ENCODE results near the gene PLCH2. TPM values are rescaled to one million over a fixed set of nuclear protein-coding genes. Genes with fewer than 3 reads are reported as not detected.
A peak's percentile ranks its signal among the peaks of the same experiment; 100 is the strongest.
"Not testable (repeated sequence)": the region's sequence is repeated elsewhere in the genome, so short reads cannot be mapped to it uniquely, and the experiment has no call there.

PLCH2 gene
- total and polyA plus RNA-seq, 4 donors, result 2.1 to 7.9 (median 3.4) TPM

DNA sequence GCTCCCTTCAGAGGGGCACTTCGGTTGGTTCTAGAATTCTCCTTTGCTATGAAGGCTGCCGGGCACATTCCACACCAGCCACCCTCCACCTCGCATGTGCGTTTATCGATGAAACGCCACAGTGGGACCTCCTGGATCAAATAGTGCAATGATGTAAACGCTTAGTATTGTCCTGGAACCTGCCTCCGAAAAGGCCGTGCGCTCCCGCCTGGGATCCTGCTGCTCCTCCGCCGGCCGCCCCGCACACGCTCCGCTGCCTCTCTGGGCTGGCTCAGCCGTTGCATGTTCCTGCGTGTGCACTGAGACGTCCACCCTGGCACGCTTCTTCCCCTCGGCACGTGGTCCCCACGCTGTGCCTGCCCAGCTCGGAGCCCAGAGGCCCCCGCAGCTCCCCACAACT is 76.1 kb downstream of the PLCH2 start:
- Histone ChIP-seq H3K4me3 (no peak overlapping the region), H3K9me3 (ENCODE audit: control insufficient read depth in 4 of 4, insufficient read depth in 3 of 4, low read length in 3 of 4) (no peaks in the 10 kb centered on the region), H3K27me3 (ENCODE audit: control insufficient read depth in 3 of 3, insufficient read depth in 3 of 3, low read length in 2 of 3) (no peaks in the 10 kb centered on the region), H3K9ac (ENCODE audit: insufficient read depth in 1 of 2, low read length in 2 of 2) (no peak overlapping the region), H3K4me1 (ENCODE audit: control insufficient read depth in 5 of 5, insufficient read depth in 5 of 5, low read length in 5 of 5) (peaks cover 3 to 40% (median 21%) of the 10 kb centered on the region in 5 donors), H3K36me3 (ENCODE audit: control insufficient read depth in 4 of 4, insufficient read depth in 4 of 4, low read length in 4 of 4) (no peaks in the 10 kb centered on the region), H3K27ac (ENCODE audit: low read depth in 1 of 2, low read length in 1 of 2) (no peak overlapping the region)
- no peak for DNase-seq
- TF ChIP-seq, protein P1, sequence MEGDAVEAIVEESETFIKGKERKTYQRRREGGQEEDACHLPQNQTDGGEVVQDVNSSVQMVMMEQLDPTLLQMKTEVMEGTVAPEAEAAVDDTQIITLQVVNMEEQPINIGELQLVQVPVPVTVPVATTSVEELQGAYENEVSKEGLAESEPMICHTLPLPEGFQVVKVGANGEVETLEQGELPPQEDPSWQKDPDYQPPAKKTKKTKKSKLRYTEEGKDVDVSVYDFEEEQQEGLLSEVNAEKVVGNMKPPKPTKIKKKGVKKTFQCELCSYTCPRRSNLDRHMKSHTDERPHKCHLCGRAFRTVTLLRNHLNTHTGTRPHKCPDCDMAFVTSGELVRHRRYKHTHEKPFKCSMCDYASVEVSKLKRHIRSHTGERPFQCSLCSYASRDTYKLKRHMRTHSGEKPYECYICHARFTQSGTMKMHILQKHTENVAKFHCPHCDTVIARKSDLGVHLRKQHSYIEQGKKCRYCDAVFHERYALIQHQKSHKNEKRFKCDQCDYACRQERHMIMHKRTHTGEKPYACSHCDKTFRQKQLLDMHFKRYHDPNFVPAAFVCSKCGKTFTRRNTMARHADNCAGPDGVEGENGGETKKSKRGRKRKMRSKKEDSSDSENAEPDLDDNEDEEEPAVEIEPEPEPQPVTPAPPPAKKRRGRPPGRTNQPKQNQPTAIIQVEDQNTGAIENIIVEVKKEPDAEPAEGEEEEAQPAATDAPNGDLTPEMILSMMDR (IDR thresholded peaks at IDR 0.05; ENCODE audit: control extremely low read depth, extremely low read depth), result no peak
- 86 to 97% methylated on average over 23 to 26 of the region's 26 CpGs for WGBS, 2 donors
- no peak for ATAC-seq (ENCODE audit: insufficient read depth, low FRiP score)

GRCh38 chr1:2553076-2553475 is 77.0 kb downstream of the PLCH2 start:
- peaks cover 0 to 32% (median 22%) of the 10 kb centered on the region in 5 donors for H3K4me1 ChIP-seq (ENCODE audit: control insufficient read depth in 5 of 5, insufficient read depth in 5 of 5, low read length in 5 of 5)
- H3K9me3 ChIP-seq (ENCODE audit: control insufficient read depth in 4 of 4, insufficient read depth in 3 of 4, low read length in 3 of 4); ATAC-seq (ENCODE audit: insufficient read depth, low FRiP score); DNase-seq; H3K27ac ChIP-seq (ENCODE audit: low read depth in 1 of 2, low read length in 1 of 2); H3K36me3 ChIP-seq (ENCODE audit: control insufficient read depth in 4 of 4, insufficient read depth in 4 of 4, low read length in 4 of 4); H3K27me3 ChIP-seq (ENCODE audit: control insufficient read depth in 3 of 3, insufficient read depth in 3 of 3, low read length in 2 of 3); H3K9ac ChIP-seq (ENCODE audit: insufficient read depth in 1 of 2, low read length in 2 of 2); H3K4me3 ChIP-seq: not testable (repeated sequence)
- 61 to 62% methylated on average over 6 to 9 of the region's 9 CpGs for WGBS, 2 donors

DNA sequence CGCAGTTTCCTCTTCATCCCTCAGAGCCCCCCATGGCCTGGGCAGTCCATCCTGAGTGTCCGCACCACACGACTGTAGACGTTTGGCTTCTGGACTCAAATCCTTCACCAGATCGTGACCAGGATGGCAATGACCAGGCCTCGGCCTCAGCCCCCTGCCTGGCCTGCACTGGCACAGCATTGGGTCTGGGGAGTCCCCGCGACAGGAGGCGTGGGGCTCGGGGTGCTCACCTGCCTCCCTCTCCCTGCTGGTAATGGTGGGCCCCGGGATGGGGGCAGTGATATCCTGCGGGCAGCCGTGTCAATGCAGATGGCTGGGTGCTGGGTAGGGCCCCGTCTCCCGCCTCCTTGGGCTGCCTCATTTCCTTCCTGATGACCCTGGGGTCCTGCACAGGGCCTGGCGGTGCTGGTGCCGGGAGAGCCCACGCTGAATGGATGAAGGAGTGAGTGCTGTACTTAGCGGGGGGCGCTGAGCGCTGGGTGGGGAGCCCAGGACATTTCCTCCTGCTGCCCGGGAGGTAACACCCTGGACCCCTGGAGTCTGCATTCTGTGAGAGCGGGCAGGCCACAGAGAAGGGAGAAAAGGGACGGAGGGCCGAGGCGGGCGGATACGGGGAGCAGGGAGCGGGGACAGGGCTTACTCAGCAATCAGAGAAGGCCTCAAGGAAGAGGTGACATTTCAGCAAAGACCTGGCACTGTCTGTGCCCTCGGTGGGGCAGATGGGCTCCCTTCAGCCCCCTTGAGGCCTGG is 78.0 kb downstream of the PLCH2 start:
- H3K27me3 ChIP-seq (ENCODE audit: control insufficient read depth in 3 of 3, insufficient read depth in 3 of 3, low read length in 2 of 3), result no peaks in the 10 kb centered on the region
- no peak overlapping the region for H3K4me3 ChIP-seq
- no peak for ATAC-seq (ENCODE audit: insufficient read depth, low FRiP score)
- WGBS, 2 donors, result 79 to 81% methylated on average over 29 to 30 of the region's 30 CpGs
- TF ChIP-seq, protein P1 (IDR thresholded peaks at IDR 0.05; ENCODE audit: control extremely low read depth, extremely low read depth), result no peak
- no peak for DNase-seq
- H3K9me3 ChIP-seq (ENCODE audit: control insufficient read depth in 4 of 4, insufficient read depth in 3 of 4, low read length in 3 of 4), result no peaks in the 10 kb centered on the region
- no peak overlapping the region for H3K27ac ChIP-seq (ENCODE audit: low read depth in 1 of 2, low read length in 1 of 2)
- peaks cover 0 to 28% (median 16%) of the 10 kb centered on the region in 5 donors for H3K4me1 ChIP-seq (ENCODE audit: control insufficient read depth in 5 of 5, insufficient read depth in 5 of 5, low read length in 5 of 5)
- no peak overlapping the region for H3K9ac ChIP-seq (ENCODE audit: insufficient read depth in 1 of 2, low read length in 2 of 2)
- peaks cover 0 to 9% (median 0%) of the 10 kb centered on the region in 4 donors for H3K36me3 ChIP-seq (ENCODE audit: control insufficient read depth in 4 of 4, insufficient read depth in 4 of 4, low read length in 4 of 4)

GRCh38 chr1:2554621-2555387 is 78.7 kb downstream of the PLCH2 start:
- H3K9me3 ChIP-seq (ENCODE audit: control insufficient read depth in 4 of 4, insufficient read depth in 3 of 4, low read length in 3 of 4), result no peaks in the 10 kb centered on the region
- H3K36me3 ChIP-seq (ENCODE audit: control insufficient read depth in 4 of 4, insufficient read depth in 4 of 4, low read length in 4 of 4), result peaks cover 0 to 15% (median 0%) of the 10 kb centered on the region in 4 donors
- H3K4me3 ChIP-seq, result no peak overlapping the region
- H3K9ac ChIP-seq (ENCODE audit: insufficient read depth in 1 of 2, low read length in 2 of 2), result no peak overlapping the region
- TF ChIP-seq, protein P1 (IDR thresholded peaks at IDR 0.05; ENCODE audit: control extremely low read depth, extremely low read depth), result peak; percentile 26
- no peak for ATAC-seq (ENCODE audit: insufficient read depth, low FRiP score)
- peaks cover 0 to 32% (median 16%) of the 10 kb centered on the region in 5 donors for H3K4me1 ChIP-seq (ENCODE audit: control insufficient read depth in 5 of 5, insufficient read depth in 5 of 5, low read length in 5 of 5)
- peak in 2 of 3 donors; percentile 57 to 64 for DNase-seq
- 37 to 48% methylated on average over 18 to 19 of the region's 19 CpGs for WGBS, 2 donors
- H3K27ac ChIP-seq (ENCODE audit: low read depth in 1 of 2, low read length in 1 of 2), result peak overlapping the region in 1 of 2 donors; percentile 95
- H3K27me3 ChIP-seq (ENCODE audit: control insufficient read depth in 3 of 3, insufficient read depth in 3 of 3, low read length in 2 of 3), result no peaks in the 10 kb centered on the region
